PC-9 (cell line): ENCODE data around the gene CAMK2B.

Experiments used
- CTCF ChIP-seq: fragments of 200-600 bp; sonication (generic); conservative IDR thresholded peaks from 2 replicates; pipeline ENCODE4 v1.6.1; 2017; ENCODE audit warnings: mixed run types, antibody characterized with exemption, mild to moderate bottlenecking, moderate library complexity
- EZH2 ChIP-seq: fragments of 200-600 bp; sonication (generic); IDR thresholded peaks from 2 replicates; pipeline ENCODE4 v1.8.0; 2017; ENCODE audit warnings: antibody characterized with exemption, low read depth

GRCh38 chr7:44251269-44251668 lies 74.1 kb downstream of the CAMK2B start:
- no peak for TF ChIP-seq CTCF
- no peak for TF ChIP-seq EZH2
